Right lobe of liver (tissue), 6 donors: ENCODE data around the gene CDKAL1. TPM values are rescaled to one million over a fixed set of nuclear protein-coding genes. Genes with fewer than 3 reads are reported as not detected.

Source experiments
- ATAC-seq, 4 donors: fragments of 200-7000 bp; cut with Tn5 transposase; one replicate each; pipeline ENCODE4 v1.9.1; 2020; ENCODE audit warnings: mild to moderate bottlenecking in 4 of 4, moderate library complexity in 4 of 4
- DNase-seq, 3 donors: peaks; one replicate each; pipeline ENCODE4 v3.0.0-alpha.2; 2020
- H3K27ac ChIP-seq, 3 donors: fragments of 200-600 bp; one replicate each; pipeline ENCODE4 v1.8.0; 2022
- H3K27me3 ChIP-seq, 2 donors: fragments of 200-600 bp; one replicate each; pipeline ENCODE4 v1.8.0; 2022
- H3K36me3 ChIP-seq, 4 donors: fragments of 200-600 bp; sonication (generic) in 1 of 4; one replicate each; pipeline versions ENCODE4 v1.5.1 to v1.8.0; 2017 to 2022; ENCODE audit warnings: control low read depth in 1 of 4
- H3K4me1 ChIP-seq, 4 donors: fragments of 200-600 bp; sonication (generic) in 1 of 4; one replicate each; pipeline versions ENCODE4 v1.5.1 to v1.8.0; 2017 to 2022; ENCODE audit warnings: control low read depth in 1 of 4
- H3K4me3 ChIP-seq, 3 donors: fragments of 200-600 bp; one replicate each; pipeline ENCODE4 v1.8.0; 2022
- H3K9me3 ChIP-seq, 4 donors: fragments of 200-600 bp; sonication (generic) in 1 of 4; one replicate each; pipeline versions ENCODE4 v1.5.1 to v1.8.0; 2017 to 2022; ENCODE audit warnings: control low read depth in 1 of 4
- CTCF ChIP-seq, 4 donors: fragments of 200-600 bp in 3 of 4; fragments of 450-650 bp in 1 of 4; IDR thresholded peaks; one replicate each; pipeline versions ENCODE4 v1.5.1 to v1.8.0; 2016 to 2022; ENCODE audit warnings: antibody characterized with exemption in 4 of 4, mild to moderate bottlenecking in 2 of 4
- POLR2A ChIP-seq: fragments of 450-650 bp; IDR thresholded peaks from one replicate; pipeline ENCODE4 v1.6.1; 2017; ENCODE audit warnings: antibody characterized with exemption, mild to moderate bottlenecking
- WGBS: methylation state at CpG from one replicate; pipeline ENCODE4 v1.1.6; 2018; ENCODE audit warnings: low coverage, low lambda C conversion rate; ENCODE audit not compliant: insufficient coverage; ENCODE audit errors: missing lambda C conversion rate; 5-methylcytosine and 5-hydroxymethylcytosine counted together
- intact Hi-C, 2 donors: fragments of 100-400 bp; cut with DNase I; formaldehyde crosslinking; loops; one replicate each; pipeline versions ENCODE4 v1.11.2 to v1.14.1; 2022
- total RNA-seq, 6 experiments: library from RNA; depleted of rRNA in 2 of 6; stranded (reverse); fragments of >200 nt in 2 of 6; fragmentation: NEBNext Ultra II Directional in 3 of 6; extraction: Animal tissue kit (Norgen Biotek cat#: 25700) in 3 of 6; gene quantifications; one replicate each; pipeline versions ENCODE4 v1.1.0 to v1.2.4, GENCODE V29; 2016 to 2023
- donor health status: DM: no; HTN: yes; CAD: no.
- donor health status: DM: no; HTN: no; CAD: no.
- donor health status: DM: no; HTN: no; CAD: no.
- donor health status: DM: no; HTN: yes; CAD: no.
- donor health status: DM: no; HTN: yes; CAD: no.

The CDKAL1 gene
- total RNA-seq, 6 experiments from 2014 or later = 4.5 to 7.0 (median 6.2) TPM

GRCh38 chr6:20681243-20681684 lies 147.0 kb downstream of the CDKAL1 start:
- DNase-seq (no peak), ATAC-seq (peak; percentile 32 to 74 (median 54))
- no peak overlapping the region for H3K4me3 ChIP-seq
- TF ChIP-seq CTCF (IDR thresholded peaks at IDR 0.05) = no peak
- no peak for TF ChIP-seq POLR2A
- peaks cover 0 to 9% (median 0%) of the 10 kb centered on the region in 4 donors for H3K4me1 ChIP-seq
- H3K9me3 ChIP-seq = no peaks in the 10 kb centered on the region
- no peaks in the 10 kb centered on the region for H3K36me3 ChIP-seq
- intact Hi-C loops = no loop called here
- no peak overlapping the region for H3K27ac ChIP-seq
- no peaks in the 10 kb centered on the region for H3K27me3 ChIP-seq

GRCh38 chr6:20684474-20684873 lies 150.2 kb downstream of the CDKAL1 start:
- Histone ChIP-seq H3K9me3 (no peaks in the 10 kb centered on the region), H3K27ac (no peak overlapping the region), H3K27me3 (no peaks in the 10 kb centered on the region), H3K4me1 (peaks cover 0 to 9% (median 0%) of the 10 kb centered on the region in 4 donors), H3K36me3 (no peaks in the 10 kb centered on the region), H3K4me3 (no peak overlapping the region)
- DNase-seq (no peak), ATAC-seq (no peak)
- TF ChIP-seq CTCF (IDR thresholded peaks at IDR 0.05) = no peak
- no peak for TF ChIP-seq POLR2A
- intact Hi-C loops = no loop called here
- WGBS = 98% methylated on average over 3 of the region's 3 CpGs

- Histone ChIP-seq H3K27ac (no peak overlapping the region), H3K4me3 (no peak overlapping the region), H3K9me3 (no peaks in the 10 kb centered on the region), H3K36me3 (no peaks in the 10 kb centered on the region), H3K27me3 (no peaks in the 10 kb centered on the region), H3K4me1 (peaks cover 0 to 4% (median 0%) of the 10 kb centered on the region in 4 donors)
- 98% methylated on average over 6 of the region's 6 CpGs for WGBS
- intact Hi-C loops = no loop called here
- no peak for ATAC-seq
- TF ChIP-seq CTCF (IDR thresholded peaks at IDR 0.05) (no peak), POLR2A (no peak)
- DNase-seq = no peak
These were observed 151.9 kb downstream of the CDKAL1 start for GRCh38 chr6:20686142-20686541.

- no peaks in the 10 kb centered on the region for H3K9me3 ChIP-seq
- H3K27ac ChIP-seq = no peak overlapping the region
- H3K4me1 ChIP-seq = no peaks in the 10 kb centered on the region
- H3K36me3 ChIP-seq = no peaks in the 10 kb centered on the region
- no peak for ATAC-seq
- 90% methylated on average over 2 of the region's 2 CpGs for whole genome bisulfite sequencing
- TF ChIP-seq POLR2A = no peak
- TF ChIP-seq CTCF (IDR thresholded peaks at IDR 0.05) = no peak
- no peaks in the 10 kb centered on the region for H3K27me3 ChIP-seq
- intact Hi-C loops = no loop called here
- H3K4me3 ChIP-seq = no peak overlapping the region
- no peak for DNase-seq
These were observed 153.2 kb downstream of the CDKAL1 start for GRCh38 chr6:20687494-20687893.
